HG02840 (cell line): ENCODE measurements around the gene RRBP1.

Experiments
- ATAC-seq: cut with Tn5 transposase; IDR thresholded peaks from one replicate; pipeline ENCODE4 v1.9.1; 2021; ENCODE audit warnings: mild to moderate bottlenecking, moderate library complexity, moderate number of reproducible peaks; ENCODE audit not compliant: unreplicated experiment, low FRiP score

Gene RRBP1

GRCh38 chr20:17684077-17684888, 2.2 kb upstream of the RRBP1 start:
- ATAC-seq = no peak

GRCh38 chr20:17683218-17684076, 1.4 kb upstream of the RRBP1 start:
- no peak for ATAC-seq

GRCh38 chr20:17682889-17683198, 802 bp upstream of the RRBP1 start:
- no peak for ATAC-seq

- ATAC-seq = peak; percentile 6
Measured at GRCh38 chr20:17681726-17682102, 328 bp downstream of the RRBP1 start.

- ATAC-seq = peak; percentile 28
Measured at GRCh38 chr20:17680836-17681725, 961 bp downstream of the RRBP1 start.

GRCh38 chr20:17679941-17680835, 1.9 kb downstream of the RRBP1 start:
- ATAC-seq = no peak

- ATAC-seq = no peak
Measured at GRCh38 chr20:17678886-17679285, 3.2 kb downstream of the RRBP1 start.

- no peak for ATAC-seq
Measured at GRCh38 chr20:17678295-17678694, 3.7 kb downstream of the RRBP1 start.

GRCh38 chr20:17676942-17677341, 5.1 kb downstream of the RRBP1 start:
- no peak for ATAC-seq

GRCh38 chr20:17676378-17676759, 5.7 kb downstream of the RRBP1 start:
- ATAC-seq = no peak

GRCh38 chr20:17675519-17676377, 6.3 kb downstream of the RRBP1 start:
- ATAC-seq = no peak

- ATAC-seq = no peak
Measured at GRCh38 chr20:17674722-17675518, 7.1 kb downstream of the RRBP1 start.

- ATAC-seq = no peak
Measured at GRCh38 chr20:17673084-17673483, 9.0 kb downstream of the RRBP1 start.

GRCh38 chr20:17671565-17671964, 10.5 kb downstream of the RRBP1 start:
- no peak for ATAC-seq

- no peak for ATAC-seq
Measured at GRCh38 chr20:17671011-17671410, 11.0 kb downstream of the RRBP1 start.

GRCh38 chr20:17669306-17669931, 12.6 kb downstream of the RRBP1 start:
- no peak for ATAC-seq

- no peak for ATAC-seq
Measured at GRCh38 chr20:17668432-17668831, 13.6 kb downstream of the RRBP1 start.

- ATAC-seq = no peak
Measured at GRCh38 chr20:17667445-17667844, 14.6 kb downstream of the RRBP1 start.
